Fibroblast of peridontal ligament (primary cell): Measurements from ENCODE around the gene PRPF8.

Source experiments
- DNase-seq: peaks from one replicate; pipeline ENCODE4 v3.0.0-alpha.2; 2010; ENCODE audit errors: extremely low read depth

The PRPF8 gene

GRCh38 chr17:1684378-1685189, at the start of gene PRPF8:
PRPF8 (minus strand) TSS chr17:1684867; CDS start chr17:1684571, 296 bp downstream.
- DNase-seq, result peak; percentile 97

GRCh38 chr17:1733759-1734158, 49.1 kb upstream of the PRPF8 start:
- no peak for DNase-seq

- DNase-seq, result no peak
These were observed 48.2 kb upstream of the PRPF8 start for GRCh38 chr17:1732833-1733321.

GRCh38 chr17:1732241-1732832, 47.7 kb upstream of the PRPF8 start:
- DNase-seq, result no peak

GRCh38 chr17:1731194-1731506, 46.5 kb upstream of the PRPF8 start:
- no peak for DNase-seq

- DNase-seq, result no peak
These were observed 45.9 kb upstream of the PRPF8 start for GRCh38 chr17:1730326-1731193.

- DNase-seq, result no peak
These were observed 45.3 kb upstream of the PRPF8 start for GRCh38 chr17:1729966-1730325.

GRCh38 chr17:1727876-1728630, 43.4 kb upstream of the PRPF8 start:
- no peak for DNase-seq

- no peak for DNase-seq
These were observed 42.7 kb upstream of the PRPF8 start for GRCh38 chr17:1727258-1727789.

- no peak for DNase-seq
These were observed 42.1 kb upstream of the PRPF8 start for GRCh38 chr17:1726626-1727257.

- no peak for DNase-seq
These were observed 41.2 kb upstream of the PRPF8 start for GRCh38 chr17:1725642-1726511.

- no peak for DNase-seq
These were observed 40.4 kb upstream of the PRPF8 start for GRCh38 chr17:1724869-1725641.

GRCh38 chr17:1724351-1724868, 39.7 kb upstream of the PRPF8 start, which contains the start of gene WDR81:
WDR81 (plus strand) TSS chr17:1724704; CDS start chr17:1724960, 256 bp downstream.
- DNase-seq, result peak; percentile 75

- peak; percentile 90 for DNase-seq
These were observed 37.4 kb upstream of the PRPF8 start for GRCh38 chr17:1722022-1722421.

- DNase-seq, result peak; percentile 61
These were observed 36.3 kb upstream of the PRPF8 start for GRCh38 chr17:1720856-1721386.

- DNase-seq, result no peak
These were observed 33.9 kb upstream of the PRPF8 start for GRCh38 chr17:1718362-1719165.

- peak; percentile 99 for DNase-seq
These were observed 32.4 kb upstream of the PRPF8 start for GRCh38 chr17:1716912-1717695.
